Left ventricle myocardium inferior (tissue), 1 donor: ENCODE data around the gene DNAJC6. TPM values are rescaled to one million over a fixed set of nuclear protein-coding genes. Genes with fewer than 3 reads are reported as not detected.

Experiments
- DNase-seq: peaks from one replicate; pipeline ENCODE4 v3.0.0-alpha.2; 2020
- H3K27ac ChIP-seq: fragments of 200-600 bp; replicated peaks from 2 replicates; pipeline ENCODE4 v1.8.0; 2021
- H3K27me3 ChIP-seq: fragments of 200-600 bp; 2 replicates; pipeline ENCODE4 v1.8.0; 2021; ENCODE audit warnings: low read depth
- H3K36me3 ChIP-seq: fragments of 200-600 bp; 2 replicates; pipeline ENCODE4 v1.8.0; 2021
- H3K4me1 ChIP-seq: fragments of 200-600 bp; 2 replicates; pipeline ENCODE4 v1.8.0; 2021
- H3K4me3 ChIP-seq: fragments of 200-600 bp; 2 replicates; pipeline ENCODE4 v1.8.0; 2021; ENCODE audit warnings: mild to moderate bottlenecking, moderate library complexity
- H3K9me3 ChIP-seq: fragments of 200-600 bp; replicated peaks from 2 replicates; pipeline ENCODE4 v1.8.0; 2021
- CTCF ChIP-seq: fragments of 200-600 bp; IDR thresholded peaks from 2 replicates; pipeline ENCODE4 v1.8.0; 2021; ENCODE audit warnings: antibody characterized with exemption, mild to moderate bottlenecking, borderline replicate concordance
- intact Hi-C: fragments of 100-400 bp; cut with micrococcal nuclease; formaldehyde crosslinking; loops from one replicate; pipeline ENCODE4 v1.11.0; 2022
- total RNA-seq: library from RNA; stranded (reverse); fragmentation: NEBNext Ultra II Directional; extraction: Animal tissue kit (Norgen Biotek cat#: 25700); gene quantifications from one replicate; pipeline ENCODE4 v1.2.1, GENCODE V29; 2021
- donor health status: DM: no; HTN: yes; CAD: no; lungs with severe emphysema.

DNAJC6 gene
- total RNA-seq, 1 donor from 2014 or later = 4.7 TPM

- H3K9me3 ChIP-seq = no peaks in the 10 kb centered on the region
- peak overlapping the region; percentile 94 for H3K4me3 ChIP-seq
- peaks cover 34% of the 10 kb centered on the region for H3K4me1 ChIP-seq
- peak overlapping the region; percentile 99 for H3K27ac ChIP-seq
- TF ChIP-seq CTCF = no peak
- intact Hi-C loops = no loop called here
- H3K36me3 ChIP-seq = peaks cover 26% of the 10 kb centered on the region
- H3K27me3 ChIP-seq = no peaks in the 10 kb centered on the region
- no peak for DNase-seq
Measured at GRCh38 chr1:65422241-65423203, 113.2 kb downstream of the DNAJC6 start.

GRCh38 chr1:65423884-65424572 is 114.7 kb downstream of the DNAJC6 start:
- intact Hi-C loops = no loop called here
- Histone ChIP-seq H3K4me3 (no peak overlapping the region), H3K27ac (no peak overlapping the region), H3K36me3 (peaks cover 36% of the 10 kb centered on the region), H3K4me1 (peaks cover 37% of the 10 kb centered on the region), H3K9me3 (no peaks in the 10 kb centered on the region), H3K27me3 (no peaks in the 10 kb centered on the region)
- DNase-seq = no peak
- TF ChIP-seq CTCF = no peak

- Histone ChIP-seq H3K4me3 (no peak overlapping the region), H3K4me1 (peaks cover 37% of the 10 kb centered on the region), H3K27ac (no peak overlapping the region), H3K36me3 (peaks cover 36% of the 10 kb centered on the region), H3K27me3 (no peaks in the 10 kb centered on the region), H3K9me3 (no peaks in the 10 kb centered on the region)
- DNase-seq = no peak
- intact Hi-C loops = no loop called here
- TF ChIP-seq CTCF = no peak
Measured at GRCh38 chr1:65424573-65424889, 115.2 kb downstream of the DNAJC6 start.

- intact Hi-C loops = no loop called here
Measured at GRCh38 chr1:65425006-65425405, 115.7 kb downstream of the DNAJC6 start.

GRCh38 chr1:65425697-65426096 is 116.4 kb downstream of the DNAJC6 start:
- Histone ChIP-seq H3K4me1 (peaks cover 42% of the 10 kb centered on the region), H3K4me3 (no peak overlapping the region), H3K27ac (no peak overlapping the region), H3K9me3 (no peaks in the 10 kb centered on the region), H3K27me3 (no peaks in the 10 kb centered on the region), H3K36me3 (peaks cover 43% of the 10 kb centered on the region)
- TF ChIP-seq CTCF = no peak
- DNase-seq = no peak
- intact Hi-C loops = no loop called here

More at GRCh38 chr1:65425006-65425405, 115.7 kb downstream of the DNAJC6 start:
- Histone ChIP-seq H3K4me3 (no peak overlapping the region), H3K27ac (no peak overlapping the region), H3K36me3 (peaks cover 40% of the 10 kb centered on the region), H3K9me3 (no peaks in the 10 kb centered on the region), H3K27me3 (no peaks in the 10 kb centered on the region), H3K4me1 (peaks cover 36% of the 10 kb centered on the region)
- TF ChIP-seq CTCF = no peak
- no peak for DNase-seq
